NCI-H69 (cell line): ENCODE results near the gene SLC39A11.
A peak's percentile ranks its signal among the peaks of the same experiment; 100 is the strongest.
"Not testable (repeated sequence)": the region's sequence is repeated elsewhere in the genome, so short reads cannot be mapped to it uniquely, and the experiment has no call there.

ENCODE experiments used
- DNase-seq: peaks from one replicate; lab custom pipeline; 2025; lab: John Stamatoyannopoulos, UW

Gene SLC39A11

DNA sequence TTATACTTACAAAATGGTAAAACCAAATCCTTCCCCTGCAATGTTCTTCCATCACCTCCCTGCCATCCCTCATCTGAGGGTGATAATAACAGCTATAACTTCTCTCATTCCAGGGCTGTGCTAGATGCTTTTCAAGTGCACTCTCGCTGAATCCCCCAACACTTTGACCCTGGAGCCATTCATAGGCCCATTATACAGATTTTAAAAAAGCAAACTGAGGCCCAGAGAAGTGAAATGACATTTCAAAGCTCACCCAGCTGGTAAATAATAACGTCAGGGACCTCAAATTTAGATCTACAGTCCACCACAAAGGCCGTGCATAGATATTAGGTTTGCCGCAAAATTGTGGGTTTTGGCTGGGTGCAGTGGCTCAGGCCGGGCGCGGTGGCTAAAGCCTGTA lies 378.8 kb downstream of the SLC39A11 start:
- no peak for DNase-seq

DNA sequence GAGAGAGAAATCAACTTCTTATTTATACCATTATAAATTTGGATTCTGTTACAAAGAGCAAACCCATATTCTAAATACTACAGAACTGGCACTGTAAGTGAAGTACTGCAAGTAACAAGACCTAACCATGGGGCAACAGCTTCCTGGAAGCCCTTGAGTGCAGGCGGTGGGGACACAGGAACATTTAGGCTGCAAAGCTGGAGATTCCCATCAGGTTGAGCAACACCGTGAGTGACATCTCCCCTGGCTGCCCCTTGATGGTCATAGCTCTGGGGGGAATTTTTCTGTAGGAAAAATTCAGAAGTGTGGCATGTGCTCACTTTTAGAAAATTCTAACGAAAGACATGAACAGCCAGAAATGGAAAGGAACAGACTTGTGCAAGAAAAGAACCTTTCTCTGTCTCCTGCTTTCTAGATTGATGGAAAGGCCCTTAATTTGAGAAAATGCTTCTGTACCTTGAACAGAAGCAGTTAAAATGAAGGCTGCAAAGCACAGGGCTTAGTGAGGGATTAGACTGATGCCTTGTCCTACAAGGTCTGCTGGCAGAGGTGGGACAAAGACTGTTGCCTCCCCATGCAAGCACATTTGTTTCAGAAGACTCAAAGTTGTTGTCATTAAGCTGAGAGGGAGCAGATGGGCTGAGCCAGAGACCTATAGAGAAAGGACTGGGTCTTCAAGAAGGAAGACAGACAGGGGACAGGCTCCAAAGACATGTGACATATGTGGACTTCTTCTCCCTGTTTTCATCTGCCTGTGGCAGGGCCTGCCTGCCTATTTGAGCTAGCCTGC lies 380.8 kb downstream of the SLC39A11 start:
- DNase-seq = no peak

DNA sequence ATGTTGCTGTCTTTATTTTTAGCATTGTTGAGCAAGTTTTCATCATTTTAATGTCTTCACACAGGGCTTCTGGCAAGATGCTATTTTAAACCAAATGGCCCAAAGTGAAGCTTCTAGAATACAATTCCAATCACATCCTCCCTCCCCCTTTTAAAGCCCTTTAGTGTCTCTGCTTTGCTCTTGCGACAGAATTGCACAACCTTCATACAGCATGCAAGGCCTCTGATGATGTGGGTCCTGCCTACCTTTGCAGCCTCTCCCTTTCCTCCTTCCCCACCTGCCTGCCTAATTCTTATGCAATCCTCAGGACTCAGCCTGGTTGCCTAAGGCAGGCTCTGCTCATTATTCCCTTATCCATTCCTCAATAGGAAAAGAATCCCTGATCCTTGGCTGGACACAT lies 381.7 kb downstream of the SLC39A11 start:
- DNase-seq = no peak

DNA sequence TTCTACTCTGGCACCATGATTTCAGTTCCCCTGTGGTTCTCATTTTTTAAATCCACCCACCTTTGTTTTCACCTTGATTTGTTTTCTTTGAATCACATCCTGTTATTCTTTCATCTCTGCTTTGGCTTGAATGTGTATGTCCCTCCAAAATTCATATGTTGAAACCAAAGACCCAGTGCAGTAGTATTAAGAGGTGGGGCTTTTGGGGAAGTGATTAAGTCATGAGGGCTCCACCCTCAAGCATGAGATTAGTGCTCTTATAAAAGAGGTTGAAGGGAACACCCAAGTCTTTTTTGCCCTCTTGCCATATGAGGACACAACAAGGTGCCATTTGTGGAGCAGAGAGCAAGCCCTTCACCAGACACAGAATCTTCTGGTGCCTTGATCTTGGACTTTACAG lies 382.3 kb downstream of the SLC39A11 start:
- no peak for DNase-seq

DNA sequence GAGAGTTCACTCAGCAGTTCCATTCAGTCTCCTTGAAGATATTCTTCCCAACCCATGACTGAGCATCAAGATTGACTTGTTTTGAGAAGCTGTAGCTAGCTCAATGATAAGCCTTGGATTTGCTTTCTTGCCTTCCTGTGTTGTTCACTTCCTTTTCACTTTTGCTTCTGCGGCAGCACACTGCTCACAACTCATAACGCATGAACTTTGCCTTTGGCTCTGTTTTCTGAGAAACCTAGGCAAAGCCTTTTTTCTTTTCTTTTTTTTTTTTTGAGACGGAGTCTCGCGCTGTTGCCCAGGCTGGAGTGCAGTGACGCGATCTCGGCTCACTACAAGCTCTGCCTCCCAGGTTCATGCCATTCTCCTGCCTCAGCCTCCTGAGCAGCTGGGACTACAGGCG lies 383.8 kb downstream of the SLC39A11 start:
- not testable (repeated sequence) for DNase-seq

GRCh38 chr17:72707881-72708280 lies 384.6 kb downstream of the SLC39A11 start:
- no peak for DNase-seq

- peak; percentile 39 for DNase-seq
These were observed 386.0 kb downstream of the SLC39A11 start for GRCh38 chr17:72706396-72706981.

DNA sequence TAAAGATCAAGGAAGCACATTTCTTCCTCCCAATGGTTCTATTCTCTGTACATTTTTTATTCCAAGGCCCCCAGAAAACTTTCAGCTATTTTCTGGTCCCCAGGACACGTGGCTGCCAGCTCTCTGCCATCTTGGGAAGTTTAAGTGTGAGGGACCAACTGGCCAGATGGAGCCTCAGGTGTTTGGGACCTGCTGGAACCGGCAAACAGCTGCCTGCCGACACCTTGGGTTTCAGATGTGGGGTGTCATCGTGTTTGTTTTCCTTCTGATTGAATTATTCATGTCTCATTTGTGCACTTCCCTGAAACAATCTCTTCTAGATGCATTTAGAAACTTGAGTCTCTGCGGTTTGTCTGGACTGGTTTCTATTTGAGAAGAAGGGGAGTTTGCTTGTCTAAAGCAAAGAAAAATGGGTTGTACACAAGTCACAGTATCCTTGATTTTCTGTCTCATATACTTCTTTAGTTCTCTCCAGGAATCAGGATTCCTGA lies 386.5 kb downstream of the SLC39A11 start:
- no peak for DNase-seq

DNA sequence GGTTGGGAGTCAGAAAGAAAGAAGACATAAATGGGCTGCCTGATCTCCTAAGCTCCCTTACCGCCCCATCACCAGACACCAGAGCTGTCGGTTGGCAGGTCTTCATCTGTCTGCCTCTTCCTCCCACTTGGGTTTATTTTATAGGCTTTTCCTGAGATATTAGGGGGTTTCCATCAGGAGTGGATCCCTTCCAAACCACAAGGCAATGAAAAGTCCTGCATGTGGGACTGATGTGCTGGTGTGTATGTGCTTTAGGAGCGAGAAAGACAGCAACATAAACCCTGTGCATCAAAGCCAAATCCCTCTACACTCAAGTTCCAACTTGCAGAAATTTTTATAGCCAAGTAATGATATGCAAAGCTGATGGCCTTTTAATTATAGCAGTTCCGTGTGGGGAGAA lies 389.5 kb downstream of the SLC39A11 start:
- DNase-seq = peak; percentile 17

GRCh38 chr17:72702136-72702735 lies 390.3 kb downstream of the SLC39A11 start:
- DNase-seq = peak; percentile 29

GRCh38 chr17:72700226-72700625 lies 392.3 kb downstream of the SLC39A11 start:
- DNase-seq = no peak

GRCh38 chr17:72699545-72699944 lies 392.9 kb downstream of the SLC39A11 start:
- no peak for DNase-seq

DNA sequence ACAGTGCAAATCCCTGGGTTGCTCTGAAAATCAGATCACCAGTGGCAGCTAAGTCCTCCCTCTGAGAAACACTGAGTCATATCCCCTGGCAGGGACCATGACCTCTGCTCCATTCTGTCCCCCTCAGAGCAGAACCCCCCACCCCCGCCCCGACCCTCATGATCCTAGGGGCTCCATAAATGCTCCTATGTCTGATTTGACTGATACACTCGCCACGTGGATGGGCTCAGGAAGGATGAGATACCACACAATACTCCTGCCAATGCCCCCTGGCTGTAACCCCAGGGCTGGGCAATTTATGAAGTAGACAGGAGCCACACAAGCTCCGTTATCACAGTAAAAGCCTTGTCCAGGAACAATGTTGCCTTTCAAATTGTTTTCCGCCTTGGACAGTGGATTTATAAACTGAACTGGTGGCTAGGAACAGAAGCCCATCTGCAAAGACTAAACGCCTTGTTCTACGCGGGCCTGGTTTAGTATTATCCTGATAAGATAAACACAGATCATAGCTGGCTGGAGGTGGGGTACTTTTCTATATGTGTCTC lies 394.8 kb downstream of the SLC39A11 start:
- DNase-seq = peak; percentile 28

DNA sequence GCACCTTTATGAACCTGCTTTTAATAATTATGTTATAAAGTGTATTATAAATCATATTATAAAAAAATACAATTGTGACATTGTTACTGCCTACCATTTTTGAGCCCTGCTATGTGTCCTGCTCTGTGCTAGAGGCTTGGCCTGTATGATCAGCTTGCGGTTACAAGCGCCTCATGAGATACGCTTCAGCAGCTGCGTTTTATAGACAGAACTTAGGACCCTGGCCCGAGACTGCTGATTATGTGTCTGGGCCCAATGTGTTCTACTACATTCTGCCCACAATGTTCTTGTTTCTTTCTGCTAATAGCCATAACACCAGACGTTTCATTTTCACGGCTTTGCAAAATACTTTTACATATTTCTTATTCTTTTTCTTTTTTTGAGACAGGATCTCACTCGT lies 395.8 kb downstream of the SLC39A11 start:
- no peak for DNase-seq

DNA sequence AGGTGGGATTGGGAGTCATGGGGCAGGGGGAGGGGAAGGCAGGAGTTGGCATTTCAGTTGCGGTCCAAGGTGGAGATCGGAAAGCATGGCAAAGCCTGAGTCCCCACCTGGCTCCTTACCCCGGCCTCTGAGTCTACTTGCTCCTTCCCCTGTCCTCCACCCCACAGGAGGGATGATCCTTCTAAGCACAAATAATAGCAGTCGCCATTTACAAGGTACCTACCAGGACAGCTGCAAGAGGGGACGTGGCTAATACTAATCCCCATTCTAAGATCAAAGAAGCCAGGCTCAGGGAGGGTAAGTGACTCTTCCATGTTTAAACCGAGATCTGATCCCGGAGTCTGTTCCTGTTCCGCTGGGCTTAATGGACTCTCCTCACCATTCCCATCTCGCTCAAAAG lies 396.3 kb downstream of the SLC39A11 start:
- peak; percentile 60 for DNase-seq

DNA sequence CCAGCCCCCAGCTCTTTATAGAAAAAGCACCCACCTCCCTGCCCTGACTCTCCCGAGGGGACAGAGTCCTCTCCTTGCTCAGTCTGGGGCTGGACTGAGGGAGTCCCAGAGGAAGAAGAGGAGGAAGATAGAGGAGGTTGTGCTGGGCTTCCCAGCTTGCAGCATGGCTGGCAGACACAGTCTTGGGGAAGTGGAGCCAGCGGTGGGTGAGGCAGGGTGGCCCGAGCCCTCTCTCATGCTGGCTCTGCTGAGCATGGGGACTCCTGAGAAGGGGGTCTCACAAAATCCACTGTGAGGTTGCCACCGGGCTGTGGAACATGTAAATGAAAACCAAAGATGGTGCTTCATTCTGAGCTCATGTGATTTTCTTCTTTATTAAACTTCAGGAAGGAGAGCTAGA lies 398.5 kb downstream of the SLC39A11 start:
- no peak for DNase-seq

GRCh38 chr17:72693151-72693878 lies 399.2 kb downstream of the SLC39A11 start:
- DNase-seq = peak; percentile 52

DNA sequence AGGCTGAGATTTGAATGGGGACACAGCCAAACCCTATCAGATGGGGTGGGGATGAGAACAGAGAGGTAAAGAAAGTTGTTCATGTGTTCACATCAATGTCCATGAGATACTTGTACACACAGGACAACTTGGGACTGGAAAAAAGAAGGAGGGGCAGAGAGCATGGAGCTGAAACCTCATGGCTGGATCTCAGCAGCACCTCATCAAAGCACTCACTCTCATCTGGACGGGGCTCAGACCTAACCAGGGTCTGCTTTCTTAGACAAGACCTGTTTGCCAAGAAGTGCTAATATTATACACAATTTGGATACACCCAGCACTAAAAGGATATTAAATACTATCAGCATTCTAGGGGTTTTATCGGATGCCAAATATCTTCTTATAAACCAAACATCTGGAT lies 399.8 kb downstream of the SLC39A11 start:
- DNase-seq = no peak

DNA sequence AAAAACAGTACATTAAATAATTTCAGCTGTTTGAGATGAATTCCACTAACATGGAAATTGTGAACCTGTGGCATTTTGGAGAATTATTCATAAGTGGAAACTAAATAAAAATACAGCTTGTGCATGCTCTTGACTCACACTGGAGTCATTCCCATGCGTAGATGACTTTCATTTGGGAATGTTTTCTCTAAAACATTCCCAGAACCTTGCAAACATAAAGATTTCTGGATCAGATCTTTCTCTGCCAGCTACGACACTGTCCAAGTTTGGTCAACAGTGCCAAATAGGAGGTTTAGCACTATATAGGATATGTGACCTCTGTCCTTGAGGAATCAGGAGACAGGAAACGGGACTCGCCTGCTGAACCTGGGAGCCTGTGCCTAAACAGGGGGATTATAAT lies 400.9 kb downstream of the SLC39A11 start:
- no peak for DNase-seq

DNA sequence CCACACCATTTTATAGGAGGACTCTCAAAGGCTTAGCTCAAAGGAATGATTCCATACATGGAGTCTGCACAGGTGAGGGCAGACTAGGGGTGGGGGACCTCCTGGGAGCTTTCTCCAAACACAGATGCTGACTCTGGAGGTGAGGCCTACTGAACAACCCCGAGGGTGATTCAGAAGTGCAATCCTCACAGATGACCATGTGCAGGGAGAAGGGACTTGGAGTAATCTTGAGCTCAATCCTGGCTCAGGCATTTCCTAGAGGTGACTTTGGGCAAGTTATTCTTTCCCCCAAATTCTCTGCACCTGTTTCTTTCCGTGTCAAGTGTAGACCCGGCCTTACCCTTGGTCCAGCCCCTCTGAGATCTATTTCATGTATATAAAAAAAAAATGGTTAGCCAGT lies 401.5 kb downstream of the SLC39A11 start:
- no peak for DNase-seq

GRCh38 chr17:72687886-72688285 lies 404.6 kb downstream of the SLC39A11 start:
- DNase-seq = peak; percentile 27

DNA sequence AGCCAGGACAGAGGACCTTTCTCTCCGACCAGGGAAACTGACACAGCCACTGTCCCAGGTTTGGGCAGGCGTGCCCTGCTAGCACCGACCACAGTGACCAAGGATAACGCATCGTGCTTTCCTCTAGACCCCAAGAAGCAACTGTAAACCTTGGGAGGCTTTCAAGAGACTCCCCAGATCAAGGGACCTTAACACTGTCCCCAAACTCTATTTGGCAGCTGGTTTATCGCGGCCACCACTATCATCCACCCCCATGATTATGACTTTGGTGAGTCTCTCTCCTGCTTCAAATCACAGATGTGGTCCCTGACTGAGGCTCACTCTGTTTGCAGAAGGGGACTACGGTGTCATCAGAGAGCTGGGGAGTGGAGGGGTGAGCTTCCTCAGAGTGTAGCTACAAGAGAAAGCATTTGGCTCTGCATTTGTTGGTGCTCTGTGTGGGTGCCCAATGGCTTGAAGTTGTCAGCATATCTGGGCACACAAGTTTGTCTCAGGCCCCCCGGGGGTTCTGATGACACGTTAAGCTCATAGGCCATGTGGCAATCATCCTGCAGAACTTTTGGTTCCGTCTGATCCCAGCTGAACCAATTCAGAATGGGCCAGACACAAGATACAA lies 408.0 kb downstream of the SLC39A11 start:
- peak; percentile 63 for DNase-seq
